Body of pancreas (tissue), 4 donors: ENCODE results near the gene TMEM187. TPM values are rescaled to one million over a fixed set of nuclear protein-coding genes. Genes with fewer than 3 reads are reported as not detected.

Source experiments
- ATAC-seq: fragments of 150-250 bp; one replicate; pipeline ENCODE4 v1.9.1; 2016
- DNase-seq, 4 donors: peaks; one replicate each; pipeline ENCODE4 v3.0.0-alpha.2; 2019
- H3K27ac ChIP-seq, 4 donors: fragments of 200-600 bp; sonication (generic); 1 replicate in 3 of 4; 2 replicates in 1 of 4; pipeline versions ENCODE4 v1.5.1 to v1.6.1; 2016 to 2019; ENCODE audit warnings: mild to moderate bottlenecking in 1 of 4, mixed read lengths in 1 of 4, moderate library complexity in 1 of 4
- H3K27me3 ChIP-seq, 2 donors: fragments of 200-600 bp; sonication (generic); one replicate each; pipeline ENCODE4 v1.6.0; 2016; ENCODE audit warnings: mild to moderate bottlenecking in 1 of 2
- H3K36me3 ChIP-seq, 2 donors: fragments of 200-600 bp; sonication (generic); replicated peaks in 1 of 2; 2 replicates each; pipeline ENCODE4 v1.5.1; 2016; ENCODE audit warnings: low read depth in 2 of 2; ENCODE audit not compliant: insufficient read depth in 1 of 2
- H3K4me1 ChIP-seq: fragments of 200-600 bp; sonication (generic); one replicate; pipeline ENCODE4 v1.6.0; 2016
- H3K4me3 ChIP-seq, 2 donors: fragments of 200-600 bp; sonication (generic); 1 replicate in 1 of 2; 2 replicates in 1 of 2; pipeline ENCODE4 v1.5.1; 2016 to 2019
- H3K9me3 ChIP-seq, 3 donors: fragments of 200-600 bp; sonication (generic); 1 replicate in 2 of 3; 2 replicates in 1 of 3; pipeline ENCODE4 v1.5.1; 2016
- CTCF ChIP-seq, 7 experiments: fragments of 450-650 bp in 4 of 7; fragments of 200-600 bp in 3 of 7; sonication (generic) in 3 of 7; IDR thresholded peaks; one replicate each; pipeline ENCODE4 v1.5.1; 2016 to 2019; ENCODE audit warnings: antibody characterized with exemption in 7 of 7
- POLR2A ChIP-seq, 3 donors: fragments of 450-650 bp; IDR thresholded peaks; one replicate each; pipeline ENCODE4 v1.6.1; 2016; ENCODE audit warnings: antibody characterized with exemption in 3 of 3, mild to moderate bottlenecking in 2 of 3
- WGBS, 2 donors: methylation state at CpG; one replicate each; pipeline ENCODE4 v1.1.5; 2017; 5-methylcytosine and 5-hydroxymethylcytosine counted together
- intact Hi-C: fragments of 100-400 bp; cut with DNase I; formaldehyde crosslinking; loops from one replicate; pipeline ENCODE4 v1.15.1; 2023
- total RNA-seq, 2 donors: library from RNA; depleted of rRNA; stranded (reverse); fragments of >200 nt; gene quantifications; one replicate each; pipeline ENCODE4 v1.1.0, GENCODE V29; 2016

TMEM187 gene
- total RNA-seq, 2 donors from 2014 or later: 8.8 to 10.9 TPM

- intact Hi-C loops: no loop called here
- peaks cover 29% of the 10 kb centered on the region for H3K4me1 ChIP-seq
- no peak within 1 kb of the TSS for H3K4me3 ChIP-seq
- no peaks in the 10 kb centered on the region for H3K9me3 ChIP-seq
- WGBS, 2 donors: 24 to 56% methylated on average over 9 to 14 of the region's 59 CpGs
- DNase-seq (no peak), ATAC-seq (no peak)
- H3K36me3 ChIP-seq: no peaks in the 10 kb centered on the region
- H3K27ac ChIP-seq: peak within 1 kb of the TSS; percentile 36 to 96 (median 86)
- no peaks in the 10 kb centered on the region for H3K27me3 ChIP-seq
- TF ChIP-seq POLR2A (IDR thresholded peaks at IDR 0.05): peak in 1 of 3 donors; percentile 13
- no peak for TF ChIP-seq CTCF (IDR thresholded peaks at IDR 0.05)
Measured at GRCh38 chrX:153925739-153926551, 46.6 kb upstream of the TMEM187 start, which contains the start of gene ARHGAP4. TSS of gene ARHGAP4 (minus strand) at chrX:153926264. CDS start at chrX:153926202, 62 bp downstream.

DNA sequence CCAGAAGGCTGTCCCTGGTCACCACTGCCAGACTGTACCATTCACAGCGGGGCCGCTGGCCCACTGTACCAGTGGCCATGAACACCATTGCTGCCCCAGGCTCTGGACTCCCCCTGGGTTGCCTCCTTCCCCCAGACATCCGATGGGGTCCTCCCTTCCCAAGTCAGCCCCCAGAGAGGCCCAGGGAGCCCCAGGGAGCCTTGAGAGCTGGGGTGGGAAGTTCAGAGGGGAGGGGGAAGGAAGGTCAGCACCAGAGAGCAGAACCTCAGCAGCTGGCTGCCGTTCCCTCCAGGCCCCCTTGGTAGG lies 46.0 kb upstream of the TMEM187 start:
- no CpG with 5 or more reads among the region's 4 CpGs for whole genome bisulfite sequencing, 2 donors
- Histone ChIP-seq H3K36me3 (no peaks in the 10 kb centered on the region), H3K27me3 (no peaks in the 10 kb centered on the region), H3K9me3 (no peaks in the 10 kb centered on the region), H3K4me3 (no peak overlapping the region), H3K27ac (peak overlapping the region in 3 of 4 donors; percentile 76 to 96 (median 95)), H3K4me1 (peaks cover 29% of the 10 kb centered on the region)
- TF ChIP-seq CTCF (IDR thresholded peaks at IDR 0.05): no peak
- no peak for TF ChIP-seq POLR2A (IDR thresholded peaks at IDR 0.05)
- DNase-seq (no peak), ATAC-seq (no peak)
- intact Hi-C loops: no loop called here

DNA sequence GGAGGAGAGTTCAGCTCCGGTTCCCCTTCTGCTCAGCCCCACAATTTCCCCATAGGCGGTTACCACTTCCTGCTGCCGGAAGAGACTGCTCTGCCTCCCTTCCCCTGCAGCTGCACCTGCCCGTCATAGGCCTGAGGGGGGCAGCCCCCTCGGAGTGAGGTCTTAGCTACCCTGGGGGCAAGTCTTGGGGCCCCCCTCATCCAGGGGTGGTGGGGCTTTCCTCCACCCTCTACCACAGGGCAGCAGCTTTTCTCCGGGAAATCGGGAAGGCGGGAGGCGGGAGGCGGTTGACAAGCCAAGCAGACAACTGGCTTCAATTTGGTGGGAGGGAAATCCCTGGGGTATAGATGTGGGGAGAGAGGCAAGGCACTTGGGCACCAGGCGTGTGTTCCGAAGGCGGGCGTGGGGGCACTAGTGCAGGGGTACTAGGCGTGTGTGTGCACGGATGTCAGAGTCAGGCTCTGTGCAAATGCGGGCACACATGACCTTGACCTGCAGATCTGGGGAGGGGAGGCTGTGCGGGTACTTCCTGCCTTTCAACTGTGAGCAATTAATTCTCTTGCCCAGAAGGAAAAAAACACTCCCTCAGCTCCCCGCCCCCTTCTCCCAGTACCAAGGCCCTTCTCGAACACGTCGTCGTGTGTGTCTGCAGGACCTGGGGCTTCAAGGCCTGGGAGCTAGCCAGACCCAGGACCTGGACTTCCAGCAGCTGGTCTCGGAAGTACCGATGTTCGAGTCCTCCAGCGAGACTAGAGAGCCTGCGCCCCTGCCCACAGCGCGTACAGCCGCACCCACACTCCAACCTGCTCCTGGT lies 45.5 kb upstream of the TMEM187 start:
- Histone ChIP-seq H3K36me3 (no peaks in the 10 kb centered on the region), H3K4me1 (peaks cover 29% of the 10 kb centered on the region), H3K27me3 (no peaks in the 10 kb centered on the region), H3K9me3 (no peaks in the 10 kb centered on the region), H3K27ac (peak overlapping the region; percentile 76 to 96 (median 88)), H3K4me3 (peak overlapping the region in 1 of 2 donors; percentile 6)
- peak; percentile 26 to 62 (median 48) for DNase-seq
- TF ChIP-seq POLR2A (IDR thresholded peaks at IDR 0.05): no peak
- TF ChIP-seq CTCF (IDR thresholded peaks at IDR 0.05): no peak
- WGBS, 2 donors: 10 to 11% methylated on average over 13 to 22 of the region's 31 CpGs
- intact Hi-C loops: no loop called here
- ATAC-seq: no peak

GRCh38 chrX:153927672-153927921 lies 45.0 kb upstream of the TMEM187 start:
- Histone ChIP-seq H3K9me3 (no peaks in the 10 kb centered on the region), H3K27me3 (no peaks in the 10 kb centered on the region), H3K36me3 (no peaks in the 10 kb centered on the region), H3K4me3 (peak overlapping the region in 1 of 2 donors; percentile 6), H3K27ac (peak overlapping the region; percentile 76 to 96 (median 88)), H3K4me1 (peaks cover 29% of the 10 kb centered on the region)
- TF ChIP-seq POLR2A (IDR thresholded peaks at IDR 0.05) (no peak), CTCF (IDR thresholded peaks at IDR 0.05) (no peak)
- intact Hi-C loops: no loop called here
- ATAC-seq (no peak), DNase-seq (no peak)
- WGBS, 2 donors: 0 to 1% methylated on average over 1 to 8 of the region's 8 CpGs
